Activated CD4-positive, alpha-beta T cell treated with anti-CD3 and anti-CD28 coated beads, Interleukin-2, Interleukin-6, amounts not matched to agents 100 ng/mL and 50 ng/mL, durations not matched to agents 16 hours and 8 hours (primary cell): ENCODE measurements around the gene MARS1.
"Not testable (repeated sequence)": the region's sequence is repeated elsewhere in the genome, so short reads cannot be mapped to it uniquely, and the experiment has no call there.

Source experiments
- DNase-seq: peaks from one replicate; pipeline ENCODE4 v3.0.0-alpha.2; 2020

Gene MARS1

DNA sequence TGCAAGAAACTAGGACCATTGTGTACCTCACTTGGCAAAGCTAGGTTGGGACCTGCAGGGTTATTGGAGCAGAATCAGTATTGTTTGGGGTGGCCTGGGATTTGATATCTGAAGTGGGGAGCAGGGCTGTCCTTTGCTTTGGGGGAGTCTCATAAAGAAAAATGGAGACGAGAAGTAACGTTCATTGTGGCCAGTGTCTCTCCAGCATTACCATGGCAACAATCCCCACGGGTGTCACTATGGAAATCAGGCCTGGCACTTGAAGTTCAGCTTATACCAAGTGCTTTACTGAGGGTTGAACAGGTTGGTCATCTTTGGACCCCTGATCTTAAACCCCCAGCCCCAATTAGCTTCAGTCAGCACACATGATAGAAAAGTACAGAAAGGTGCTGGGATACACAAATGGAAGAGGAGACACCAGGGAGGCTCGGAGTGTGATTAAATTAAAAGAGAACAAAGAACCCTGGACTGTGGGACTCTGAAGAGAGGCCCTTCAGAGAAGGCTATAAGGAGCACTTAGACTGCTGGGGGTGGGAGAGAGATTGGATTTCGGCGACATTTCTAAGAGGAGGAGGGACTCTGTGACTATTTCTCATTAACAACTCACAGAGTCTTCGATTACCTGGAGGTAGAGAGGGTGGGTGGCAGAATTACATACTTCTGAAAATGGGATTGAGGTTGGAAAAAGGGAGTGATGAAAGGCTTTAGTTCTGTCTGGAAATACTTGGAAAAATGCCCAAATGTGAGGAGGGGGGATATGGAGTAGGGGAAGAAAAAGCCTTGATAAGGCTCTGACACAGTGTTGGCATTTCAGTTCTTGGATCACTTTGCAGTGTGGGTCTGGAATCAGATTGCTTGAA is 65.7 kb downstream of the MARS1 start:
- no peak for DNase-seq

DNA sequence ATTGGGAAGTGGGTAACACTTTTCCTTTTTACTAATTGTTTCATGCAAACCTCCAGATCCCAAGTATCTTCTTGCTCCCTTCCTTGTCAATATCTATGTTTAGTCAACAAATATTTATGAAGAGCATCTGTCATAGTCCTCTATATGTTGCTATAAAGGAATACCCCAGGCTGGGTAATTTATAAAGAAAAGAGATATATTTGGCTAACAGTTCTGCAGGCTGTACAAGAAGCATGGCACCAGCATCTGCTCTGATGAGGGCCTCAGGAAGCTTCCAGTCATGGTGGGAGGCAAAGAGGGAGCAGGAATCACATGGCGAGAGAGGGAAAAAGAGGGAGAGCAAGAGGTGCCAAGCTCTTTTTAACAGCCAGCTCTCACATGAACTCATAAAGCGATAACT is 66.6 kb downstream of the MARS1 start:
- DNase-seq = no peak

DNA sequence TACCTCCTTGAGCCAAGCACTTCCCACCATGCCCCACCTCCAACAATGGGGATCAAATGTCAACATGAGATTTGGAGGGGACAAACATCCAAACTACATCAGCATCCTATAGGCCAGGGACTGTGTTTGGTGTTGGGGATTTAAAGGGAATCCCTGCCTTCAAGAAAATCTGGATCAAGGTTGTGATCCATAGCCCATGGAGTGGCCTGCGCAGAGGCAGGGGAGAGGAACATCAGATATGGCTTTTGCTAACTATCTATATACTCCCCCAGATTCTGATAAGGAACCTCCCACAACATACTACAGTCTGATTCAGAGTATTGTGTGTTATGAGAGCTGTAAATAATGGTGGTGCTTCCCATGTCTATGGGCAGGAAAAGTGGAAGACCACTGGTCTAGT is 67.0 kb downstream of the MARS1 start:
- DNase-seq = no peak

DNA sequence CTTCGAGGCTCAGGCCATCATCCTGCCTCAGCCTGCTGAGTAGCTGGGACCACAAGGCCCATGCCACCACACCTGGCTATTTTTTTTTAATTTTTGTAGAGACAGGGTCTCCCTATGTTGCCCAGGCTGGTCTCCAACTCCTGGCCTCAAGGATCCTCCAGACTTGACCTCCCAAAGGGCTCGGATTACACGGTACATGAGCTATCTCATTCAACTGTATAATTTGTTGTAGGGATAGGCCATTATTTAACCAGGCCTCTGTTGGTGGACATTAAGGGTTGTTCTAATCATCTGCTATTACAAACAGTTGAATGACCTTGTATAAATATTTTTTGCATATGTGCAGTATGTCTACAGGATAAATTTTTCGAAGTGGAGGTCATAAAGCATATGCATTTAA is 71.0 kb downstream of the MARS1 start:
- no peak for DNase-seq

DNA sequence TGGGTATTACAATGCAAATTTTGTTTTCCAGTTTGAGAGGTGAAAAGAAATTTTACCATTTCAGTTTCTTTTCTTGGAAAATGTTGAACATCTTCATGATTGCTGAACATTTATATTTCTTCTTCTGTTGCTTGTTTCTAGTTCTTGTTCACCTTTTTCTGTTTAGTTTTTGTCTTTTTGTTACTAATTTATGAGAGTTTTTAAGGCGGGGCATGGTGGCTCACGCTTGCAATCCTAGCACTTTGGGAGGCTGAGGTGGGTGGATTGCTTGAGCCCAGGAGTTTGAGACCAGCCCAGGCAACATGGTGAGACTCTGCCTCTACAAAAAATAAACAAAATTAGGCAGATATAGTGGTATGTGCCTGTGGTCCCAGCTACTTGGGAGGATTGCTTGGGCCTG is 72.6 kb downstream of the MARS1 start:
- no peak for DNase-seq

DNA sequence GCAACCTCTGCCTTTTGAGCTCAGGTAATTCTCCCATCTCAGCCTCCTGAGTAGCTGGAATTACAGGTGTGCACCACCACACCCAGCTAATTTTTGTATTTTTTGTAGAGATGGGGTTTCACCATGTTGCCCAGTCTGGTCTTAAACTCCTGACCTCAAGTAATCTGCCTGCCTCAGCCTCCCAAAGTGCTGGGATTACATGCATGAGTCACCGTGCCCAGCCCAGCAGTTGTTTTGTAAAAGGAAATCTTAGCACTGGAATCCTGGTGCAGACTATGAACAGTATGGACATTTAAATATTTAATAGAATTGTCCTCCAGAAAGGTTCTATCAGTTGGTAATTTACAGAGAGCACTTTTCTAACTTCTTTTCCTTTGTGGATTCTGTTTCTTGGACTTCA is 73.2 kb downstream of the MARS1 start:
- not testable (repeated sequence) for DNase-seq

DNA sequence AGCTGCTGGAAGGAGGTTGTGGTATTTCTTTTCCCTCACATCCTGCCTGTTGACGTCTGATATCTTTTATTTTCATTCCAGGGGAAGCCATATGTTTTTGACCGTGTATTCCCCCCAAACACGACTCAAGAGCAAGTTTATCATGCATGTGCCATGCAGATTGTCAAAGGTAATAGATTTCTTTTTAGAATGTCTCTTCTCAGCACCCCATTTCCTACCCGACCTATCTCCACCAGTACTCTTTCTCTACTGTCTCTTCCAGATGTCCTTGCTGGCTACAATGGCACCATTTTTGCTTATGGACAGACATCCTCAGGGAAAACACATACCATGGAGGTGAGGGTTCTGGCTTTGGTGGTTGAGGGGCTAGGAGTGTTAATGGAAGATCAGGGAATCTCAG is 75.5 kb downstream of the MARS1 start:
- DNase-seq = no peak

DNA sequence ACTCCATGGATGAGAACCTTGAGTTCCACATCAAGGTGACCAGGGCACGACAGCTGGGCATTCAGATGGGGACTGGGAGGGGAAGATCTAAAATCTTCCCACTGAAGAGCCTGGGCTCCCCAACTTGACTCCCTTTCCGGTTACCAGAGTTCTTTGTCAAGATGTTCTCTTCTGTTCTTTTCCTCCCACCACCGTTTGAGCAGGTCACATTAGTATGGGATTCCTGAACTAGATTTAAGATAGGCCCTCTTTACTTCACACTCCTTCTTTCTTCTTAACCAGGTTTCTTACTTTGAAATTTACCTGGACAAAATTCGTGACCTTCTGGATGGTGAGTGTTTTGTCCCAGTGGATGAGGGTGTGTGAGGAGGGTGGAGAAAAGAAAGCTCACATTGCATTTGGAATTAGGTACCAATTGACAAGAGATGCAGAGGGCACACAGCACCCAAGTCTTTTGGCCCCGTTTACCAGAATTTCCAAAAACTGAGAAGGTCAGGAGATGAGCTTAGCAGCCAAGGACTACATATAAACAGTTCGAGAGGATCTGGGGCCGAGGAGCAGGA is 76.4 kb downstream of the MARS1 start:
- no peak for DNase-seq
